GM19238 (cell line): ENCODE data around the gene RPTOR.

Experiments used
- DNase-seq: peaks from one replicate; pipeline ENCODE4 v3.0.0; 2011; ENCODE audit warnings: low spot score; ENCODE audit not compliant: insufficient read length

The RPTOR gene

DNA sequence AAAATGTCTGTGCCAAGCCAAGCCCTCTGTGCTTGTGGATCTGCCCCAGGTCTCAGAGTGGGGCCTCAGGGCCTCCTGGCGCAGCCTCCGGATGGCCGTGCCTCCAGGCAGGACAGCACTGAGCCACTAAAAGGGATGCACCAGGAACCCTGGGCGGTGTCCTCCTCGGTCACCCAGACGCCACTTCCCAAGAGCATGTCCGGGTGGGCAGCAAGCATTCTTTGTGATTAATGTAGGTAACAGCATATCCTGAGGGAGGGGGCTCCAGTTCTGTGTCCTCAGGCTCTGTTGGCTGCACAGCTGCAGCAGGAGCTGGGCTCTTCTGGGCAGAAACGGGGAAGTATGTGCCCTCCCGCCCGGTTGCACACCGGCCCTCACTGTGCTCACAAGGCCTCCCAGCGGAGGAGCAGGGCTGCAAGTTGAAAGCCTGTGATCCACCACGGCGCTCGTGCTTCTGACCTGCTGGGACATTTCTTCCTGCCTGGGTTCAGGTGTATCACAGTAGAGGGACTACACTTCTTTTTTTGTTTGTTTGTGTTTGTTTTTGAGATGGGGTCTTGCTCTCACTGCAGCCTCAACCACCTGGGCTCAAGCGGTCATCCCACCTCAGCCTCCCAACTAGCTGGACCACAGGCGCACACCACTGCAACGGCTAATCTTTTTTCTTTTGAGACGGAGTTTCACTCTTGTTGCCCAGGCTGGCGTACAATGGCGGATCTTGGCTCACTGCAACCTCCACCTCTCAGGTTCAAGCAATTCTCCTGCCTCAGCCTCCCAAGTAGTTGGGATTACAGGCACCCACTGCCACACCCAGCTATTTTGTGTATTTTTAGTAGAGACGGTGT is 409.1 kb downstream of the RPTOR start:
- DNase-seq: no peak

DNA sequence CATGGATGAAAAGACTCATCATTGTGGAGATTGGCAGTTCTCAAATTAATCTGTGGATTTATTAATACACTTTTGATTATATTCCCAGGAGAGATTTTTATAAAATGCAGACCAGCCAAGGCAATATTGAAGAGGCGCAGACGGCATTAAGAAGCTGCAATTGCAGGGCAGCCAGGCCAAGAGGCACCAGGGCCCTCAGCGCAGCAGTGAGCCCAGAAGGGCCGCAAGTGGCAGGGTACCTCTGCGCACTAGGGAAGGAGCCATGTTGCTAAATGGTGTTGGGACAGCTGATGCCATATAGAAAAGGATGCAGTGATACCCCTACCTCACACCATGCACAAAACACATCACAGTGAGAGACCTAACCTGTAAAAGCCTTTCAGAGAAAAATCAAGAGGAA is 410.4 kb downstream of the RPTOR start:
- DNase-seq: no peak

DNA sequence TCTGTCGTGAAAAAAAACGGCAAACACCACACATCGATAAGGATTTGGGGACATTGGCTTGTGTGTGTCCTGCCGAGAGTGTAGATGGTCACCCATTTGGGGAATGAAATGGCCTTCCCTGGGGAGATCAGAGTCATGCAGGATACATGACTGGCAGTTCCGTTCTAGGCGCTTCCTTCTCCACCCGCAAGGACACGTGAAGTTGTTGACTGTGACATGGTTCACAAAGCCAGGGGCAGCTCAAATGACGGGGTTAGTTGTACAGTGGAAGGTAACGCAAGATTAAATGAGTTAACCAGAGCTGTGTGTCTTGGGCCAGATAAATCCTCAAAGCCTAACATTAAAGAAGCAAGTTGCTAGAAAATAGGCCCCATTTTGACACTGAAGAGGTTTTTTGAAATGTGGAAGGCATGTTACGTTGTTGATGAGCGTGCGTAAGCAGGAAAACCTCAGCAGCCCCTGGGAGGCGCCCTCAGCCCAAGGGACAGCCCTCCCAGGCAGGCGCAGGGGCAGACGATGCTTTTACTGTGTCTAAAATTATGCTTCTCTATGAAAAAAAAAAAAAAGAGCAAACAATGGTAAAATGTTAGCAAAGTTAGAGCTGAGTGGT is 411.1 kb downstream of the RPTOR start:
- no peak for DNase-seq

DNA sequence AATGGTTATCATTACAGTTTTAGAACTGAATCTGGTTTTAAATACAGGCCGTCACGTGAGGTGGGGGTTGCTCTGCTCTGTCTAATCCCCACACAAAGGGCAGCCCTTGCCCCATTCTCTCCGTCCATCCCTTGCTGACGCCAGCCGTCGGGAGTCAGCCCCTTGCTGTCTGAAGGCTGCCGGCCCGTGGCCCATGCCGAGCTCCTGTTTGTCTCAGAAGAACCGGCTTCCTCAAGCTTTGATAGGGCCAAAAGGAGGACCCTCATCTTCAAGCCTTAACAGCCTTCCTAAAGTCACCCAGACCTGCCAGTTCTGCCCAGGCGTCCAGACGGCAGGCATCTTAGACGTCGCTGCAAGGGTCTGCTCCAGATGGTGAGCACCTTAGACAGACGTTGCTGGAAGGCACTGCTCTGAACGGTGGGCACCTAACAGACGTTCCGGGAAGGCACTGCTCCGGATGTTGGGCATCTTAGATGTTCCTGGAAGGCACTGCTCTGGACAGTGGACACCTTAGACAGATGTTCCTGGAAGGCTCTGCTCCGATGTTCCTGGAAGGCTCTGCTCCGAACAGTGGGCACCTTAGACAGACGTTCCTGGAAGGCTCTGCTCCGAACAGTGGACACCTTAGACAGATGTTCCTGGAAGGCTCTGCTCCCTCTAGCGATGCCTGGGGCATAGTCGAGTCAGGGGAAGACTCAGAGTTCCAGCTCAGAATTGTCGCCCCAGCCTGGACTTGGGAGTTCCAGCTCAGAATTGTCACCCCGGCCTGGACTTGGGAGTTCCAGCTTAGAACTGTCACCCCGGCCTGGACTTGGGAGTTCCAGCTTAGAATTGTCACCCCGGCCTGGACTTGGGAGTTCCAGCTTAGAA is 411.9 kb downstream of the RPTOR start:
- DNase-seq: no peak

DNA sequence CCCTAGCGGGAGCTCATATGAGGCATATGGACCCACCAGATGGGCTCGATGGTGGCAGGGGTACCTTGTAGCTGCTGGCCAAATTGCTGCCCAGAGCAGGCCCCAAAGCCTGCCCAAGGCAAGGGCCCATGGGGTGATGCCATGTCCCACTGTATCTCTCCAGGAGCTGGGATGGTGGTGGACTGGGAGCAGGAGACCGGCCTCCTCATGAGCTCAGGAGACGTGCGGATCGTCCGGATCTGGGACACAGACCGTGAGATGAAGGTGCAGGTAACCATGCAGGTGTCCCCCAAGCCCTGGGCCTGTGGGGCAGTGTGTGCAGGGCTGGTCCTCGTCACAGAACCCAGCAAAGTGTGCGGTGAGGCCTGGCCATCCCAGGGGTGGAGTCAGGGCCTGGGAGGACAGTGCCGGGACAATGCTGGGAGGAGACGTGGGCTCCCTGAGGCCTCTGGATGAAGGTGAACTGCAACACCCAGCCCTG is 412.9 kb downstream of the RPTOR start:
- no peak for DNase-seq

DNA sequence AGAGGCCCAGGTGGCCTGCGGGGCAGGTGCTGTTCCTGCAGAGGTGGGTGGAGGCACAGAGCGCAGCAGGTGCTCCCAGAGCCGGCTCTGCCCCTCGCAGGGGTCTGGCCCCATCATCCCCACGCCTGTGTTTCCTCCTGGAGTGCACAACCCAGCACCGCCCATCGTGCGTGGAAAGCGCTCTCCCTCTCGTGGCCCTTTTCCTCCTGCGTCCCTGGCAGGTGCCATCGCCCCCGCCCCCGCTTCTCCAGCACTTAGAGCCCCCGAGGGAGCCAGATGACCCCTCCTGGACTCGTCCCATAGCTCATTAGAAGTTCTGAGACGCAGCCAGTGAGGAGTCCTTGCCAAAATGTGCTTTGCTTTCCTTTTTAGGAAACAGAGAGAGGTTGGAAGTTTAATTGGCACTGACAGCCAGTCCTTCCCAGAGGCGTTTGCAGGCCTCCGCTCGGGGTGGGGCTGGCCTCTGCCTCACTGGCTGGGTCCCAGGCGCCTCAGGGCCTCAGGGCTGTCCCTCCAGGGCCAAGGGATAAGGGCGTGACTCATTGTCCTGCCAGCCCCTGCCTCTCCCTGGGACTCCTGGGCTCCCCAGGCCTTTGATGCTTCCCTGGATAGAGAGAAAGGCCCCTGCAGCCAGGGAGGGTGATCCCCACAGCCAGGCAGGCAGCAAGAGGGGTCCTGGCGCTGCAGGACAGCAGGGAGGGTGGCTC is 414.8 kb downstream of the RPTOR start:
- DNase-seq: no peak

DNA sequence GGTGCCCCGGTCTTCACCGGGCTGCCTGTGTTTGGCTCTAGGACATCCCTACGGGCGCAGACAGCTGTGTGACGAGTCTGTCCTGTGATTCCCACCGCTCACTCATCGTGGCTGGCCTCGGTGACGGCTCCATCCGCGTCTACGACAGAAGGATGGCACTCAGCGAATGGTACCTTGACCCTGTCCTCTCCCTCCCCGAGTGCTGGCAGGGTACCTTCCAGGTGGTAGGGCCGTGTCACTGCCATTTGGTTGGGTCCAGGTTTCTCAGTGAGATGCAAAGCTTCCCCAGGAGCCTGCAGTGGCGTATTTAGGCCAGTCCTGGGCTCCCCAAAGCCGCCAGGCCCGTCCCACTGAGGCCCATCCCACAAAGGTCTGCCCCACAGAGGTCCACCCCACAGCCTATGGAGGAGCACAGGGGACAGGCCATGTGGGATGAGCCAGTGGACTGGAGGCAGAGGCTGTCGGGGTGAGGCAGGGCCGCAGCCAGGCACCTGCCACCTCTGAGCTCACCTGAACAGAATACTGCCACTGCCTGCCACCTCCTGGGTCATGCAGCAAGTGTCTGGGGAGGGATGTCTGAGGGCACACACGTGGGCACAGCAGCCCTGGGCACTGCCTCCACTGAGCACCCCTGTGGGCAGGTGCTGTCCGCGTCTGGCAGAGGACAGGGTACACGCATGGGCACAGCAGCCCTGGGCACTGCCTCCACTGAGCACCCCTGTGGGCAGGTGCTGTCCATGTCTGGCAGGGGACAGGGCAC is 415.6 kb downstream of the RPTOR start:
- DNase-seq: no peak

DNA sequence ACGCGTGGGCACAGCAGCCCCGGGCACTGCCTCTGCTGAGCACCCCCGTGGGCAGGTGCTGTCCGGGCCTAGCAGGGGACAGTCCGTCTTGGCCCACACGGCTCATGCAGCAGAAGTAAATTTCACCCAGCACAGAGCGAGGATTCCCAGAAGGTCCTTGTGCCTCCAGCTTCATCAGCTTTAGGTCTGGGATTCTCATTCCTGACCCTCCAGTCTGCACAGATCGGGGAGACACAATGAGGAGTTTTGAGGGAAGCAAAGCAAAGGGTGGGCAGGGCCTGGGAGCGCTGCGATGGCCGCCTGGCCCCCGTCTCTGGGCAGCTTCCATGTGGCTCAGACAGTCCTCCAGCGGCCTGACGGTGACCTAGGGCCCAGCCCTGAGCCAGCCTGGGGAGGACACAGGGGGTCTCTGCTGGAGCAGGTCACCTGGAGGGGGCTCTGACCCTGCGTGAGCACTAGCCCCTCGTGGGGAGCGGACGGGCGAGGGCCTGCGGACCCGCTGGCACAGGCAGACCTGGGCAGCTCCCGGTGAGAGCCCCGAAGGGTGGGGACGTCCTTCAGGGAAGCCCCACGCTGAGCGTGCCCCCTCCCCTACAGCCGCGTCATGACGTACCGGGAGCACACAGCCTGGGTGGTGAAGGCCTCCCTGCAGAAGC is 416.3 kb downstream of the RPTOR start:
- no peak for DNase-seq

DNA sequence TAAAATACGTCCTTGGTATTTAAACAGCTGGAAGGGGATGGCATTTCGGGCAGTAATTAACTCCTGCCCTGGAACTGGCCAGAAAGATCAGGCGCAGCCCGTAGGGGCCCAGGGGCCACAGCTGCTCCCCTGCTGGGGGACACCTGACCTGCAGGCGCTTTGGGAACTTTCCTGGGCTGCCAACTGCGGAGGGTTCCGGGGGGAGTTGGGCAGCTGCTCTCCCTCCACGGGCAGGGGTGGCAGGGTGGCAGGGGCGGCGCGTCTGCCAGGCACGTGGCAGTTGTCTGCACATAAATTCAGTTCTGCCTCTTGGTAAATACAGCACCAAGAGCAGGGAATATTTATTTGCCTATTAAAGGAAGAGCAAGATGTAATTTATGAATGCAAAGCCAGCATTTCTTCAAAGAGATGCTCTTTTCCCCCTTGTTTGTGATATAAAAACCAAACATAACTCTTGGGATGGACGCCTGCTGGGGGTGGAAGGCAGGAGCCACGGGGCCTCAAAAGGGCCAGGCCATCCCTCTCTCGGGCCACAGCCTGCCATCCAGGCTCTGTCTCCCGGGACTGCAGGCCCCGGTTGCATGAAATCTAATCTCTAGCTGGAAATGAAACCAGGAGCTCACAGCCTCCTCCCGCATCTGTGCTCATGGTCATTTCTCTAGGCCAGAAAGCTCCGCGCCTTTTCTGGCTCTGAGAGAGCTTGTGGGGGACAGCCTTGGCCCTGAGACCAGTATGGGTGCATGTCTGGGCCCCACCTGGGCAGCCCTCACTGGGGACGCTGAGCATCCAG is 417.1 kb downstream of the RPTOR start:
- no peak for DNase-seq

DNA sequence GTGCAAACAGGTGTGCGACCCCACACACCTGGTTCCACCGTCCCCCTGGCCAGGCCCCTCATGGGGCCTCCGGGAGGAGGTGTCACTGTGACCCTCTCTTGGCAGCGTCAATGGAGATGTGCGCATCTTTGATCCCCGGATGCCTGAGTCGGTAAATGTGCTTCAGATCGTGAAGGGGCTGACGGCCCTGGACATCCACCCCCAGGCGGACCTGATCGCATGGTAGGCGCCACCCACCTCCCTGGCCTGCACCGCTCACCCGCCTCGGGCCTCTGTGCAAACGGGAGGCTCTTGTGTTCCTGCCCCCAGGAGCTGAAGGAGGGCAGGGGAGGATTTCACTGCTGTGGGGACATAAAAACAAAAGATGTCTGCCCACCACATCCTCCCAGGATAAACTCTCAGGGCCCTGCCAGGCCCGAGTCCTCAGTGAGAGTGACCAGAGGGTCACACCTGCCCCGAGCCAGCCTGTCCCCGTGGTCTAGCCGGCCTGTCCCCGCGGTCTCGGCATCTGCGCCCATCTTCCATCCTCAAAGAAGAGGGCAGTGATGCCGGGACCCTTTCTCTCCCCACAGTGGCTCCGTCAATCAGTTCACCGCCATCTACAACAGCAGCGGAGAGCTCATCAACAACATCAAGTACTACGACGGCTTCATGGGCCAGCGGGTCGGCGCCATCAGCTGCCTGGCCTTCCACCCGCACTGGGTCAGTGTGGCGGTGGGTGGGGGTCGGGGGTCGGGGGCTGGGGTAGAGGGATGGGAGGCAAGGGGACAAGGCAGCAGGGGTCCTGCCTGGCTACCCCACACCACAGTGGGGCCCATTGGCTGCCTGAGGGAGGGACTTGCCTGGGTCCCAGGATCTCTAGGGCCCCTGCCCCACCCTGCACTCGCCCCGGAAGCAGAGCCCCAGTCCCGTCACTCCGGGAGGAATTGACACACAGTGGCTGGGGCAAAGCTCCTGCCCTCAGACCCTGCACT is 418.0 kb downstream of the RPTOR start:
- no peak for DNase-seq

DNA sequence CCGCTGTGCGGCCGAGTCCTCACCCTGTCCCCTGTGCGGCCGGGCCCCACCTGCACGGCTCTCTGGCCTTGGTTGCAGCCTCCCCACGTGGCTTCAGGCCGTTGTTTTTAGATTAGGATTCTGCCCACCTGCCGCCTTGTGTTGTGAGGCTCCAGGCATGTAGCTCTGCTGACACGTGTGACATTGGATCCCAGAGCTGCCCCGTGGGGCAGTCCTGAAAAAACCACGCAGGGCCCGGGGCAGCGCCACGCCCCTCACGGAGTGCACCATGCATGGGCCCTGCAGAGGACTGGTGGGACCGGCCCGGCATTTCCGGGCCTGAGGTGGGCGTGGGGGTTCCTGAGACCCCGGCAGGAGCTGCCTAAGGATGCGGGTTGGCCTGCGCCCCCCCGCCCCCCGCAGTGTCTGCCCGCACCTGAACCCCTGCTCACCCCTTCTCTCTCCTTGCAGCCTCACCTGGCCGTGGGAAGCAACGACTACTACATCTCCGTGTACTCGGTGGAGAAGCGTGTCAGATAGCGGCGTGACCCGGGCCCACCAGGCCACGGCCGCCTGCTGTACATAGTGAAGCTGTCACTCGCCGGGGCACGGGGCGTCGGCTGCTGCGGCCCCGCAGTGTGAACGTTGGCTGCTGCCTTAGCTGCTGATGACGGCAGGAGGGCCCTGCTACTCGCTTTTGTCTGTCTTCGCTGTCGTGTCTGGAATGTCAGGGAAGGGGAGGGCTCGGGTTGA is 419.3 kb downstream of the RPTOR start:
- no peak for DNase-seq

DNA sequence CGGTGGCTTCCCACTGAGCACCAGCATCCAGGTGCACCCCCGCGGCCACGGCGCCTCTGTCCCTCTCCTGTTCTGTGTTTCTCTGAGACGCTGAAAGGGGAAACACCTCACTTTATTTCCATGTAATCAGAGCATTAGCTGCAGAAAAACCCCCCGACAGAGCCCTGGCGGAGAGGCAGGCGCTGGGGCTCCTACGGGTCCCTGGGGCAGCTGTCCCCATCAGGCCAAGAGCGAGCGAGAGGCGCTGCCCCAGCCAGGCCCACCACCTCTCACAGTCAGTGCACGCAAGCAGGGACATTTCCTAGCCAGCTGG is 419.9 kb downstream of the RPTOR start:
- DNase-seq: no peak

DNA sequence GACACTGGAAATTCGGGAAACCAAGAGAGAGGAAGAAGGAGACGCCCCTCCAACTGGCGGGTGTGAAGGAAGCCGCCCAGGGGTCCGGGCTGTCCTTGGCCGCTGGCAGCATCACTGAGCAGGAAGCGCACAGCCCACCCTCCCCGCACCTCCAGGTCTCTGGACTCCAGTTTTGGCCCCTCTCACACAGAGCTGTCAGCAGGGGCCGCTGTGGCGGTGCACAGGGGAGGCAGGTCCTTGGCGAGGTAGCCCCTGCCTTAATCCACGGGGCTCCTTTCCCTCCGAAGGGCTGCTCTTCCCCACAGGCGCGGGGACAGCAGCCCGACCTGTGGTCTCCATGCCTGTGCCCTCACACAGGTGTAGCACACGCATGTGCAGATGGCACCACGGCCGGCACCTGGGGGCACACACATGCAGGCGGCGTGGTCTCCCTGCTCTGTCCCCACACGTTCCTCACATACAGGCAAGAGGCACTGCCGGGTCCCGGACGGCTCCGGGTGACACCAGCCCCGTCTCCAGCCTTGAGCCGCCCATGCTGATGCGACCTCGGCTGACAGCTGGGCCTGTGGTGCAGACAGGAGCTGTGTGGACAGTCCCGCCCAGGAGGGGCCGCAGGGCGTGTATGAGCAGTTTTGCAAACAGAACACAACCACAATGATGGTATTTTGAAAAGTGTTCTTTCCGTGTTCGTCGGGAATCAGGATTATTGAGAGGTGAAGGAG is 420.4 kb downstream of the RPTOR start:
- no peak for DNase-seq

DNA sequence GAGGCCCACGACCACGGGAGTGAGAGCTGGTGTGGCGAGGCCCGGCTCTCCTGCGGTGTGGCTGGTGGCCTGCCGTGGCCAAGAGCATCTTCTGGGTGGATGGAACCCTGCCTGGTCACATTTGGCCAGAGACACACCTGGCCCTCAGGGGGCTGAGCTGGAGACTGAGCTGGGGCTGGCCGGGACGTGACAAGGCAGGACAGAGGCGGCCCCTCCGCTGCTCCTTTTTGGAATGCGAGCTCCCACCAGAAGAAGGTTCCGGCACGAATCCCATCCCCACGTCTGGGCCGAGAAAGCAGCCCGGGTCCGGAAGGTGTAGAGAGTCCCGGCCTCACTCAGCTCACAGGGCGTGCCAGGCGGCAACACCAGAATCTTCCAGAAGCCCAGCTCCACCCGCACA is 421.0 kb downstream of the RPTOR start:
- DNase-seq: no peak

DNA sequence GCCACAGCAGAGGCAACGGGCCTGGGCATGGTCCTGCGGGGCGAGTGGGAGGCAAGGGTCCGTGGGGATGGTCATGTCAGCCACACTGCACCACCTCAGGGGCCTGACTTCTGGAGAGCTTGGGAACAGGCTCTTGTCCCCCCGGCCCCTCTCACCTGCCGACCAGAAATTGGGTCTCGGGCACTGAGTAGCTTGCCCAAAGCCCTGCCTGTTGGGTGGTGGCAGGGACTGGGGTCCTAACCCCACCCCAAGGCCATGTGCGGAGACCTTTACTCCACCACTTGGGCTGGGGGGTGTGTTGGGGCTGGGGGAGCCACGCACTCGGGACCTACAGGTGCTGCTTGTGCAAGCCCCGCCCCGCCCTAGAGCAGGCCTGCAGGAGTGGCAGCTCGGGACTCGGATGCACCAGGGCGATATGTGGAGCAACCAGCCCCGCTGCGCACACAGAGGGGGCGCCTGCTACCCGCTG is 422.8 kb downstream of the RPTOR start:
- DNase-seq: no peak

DNA sequence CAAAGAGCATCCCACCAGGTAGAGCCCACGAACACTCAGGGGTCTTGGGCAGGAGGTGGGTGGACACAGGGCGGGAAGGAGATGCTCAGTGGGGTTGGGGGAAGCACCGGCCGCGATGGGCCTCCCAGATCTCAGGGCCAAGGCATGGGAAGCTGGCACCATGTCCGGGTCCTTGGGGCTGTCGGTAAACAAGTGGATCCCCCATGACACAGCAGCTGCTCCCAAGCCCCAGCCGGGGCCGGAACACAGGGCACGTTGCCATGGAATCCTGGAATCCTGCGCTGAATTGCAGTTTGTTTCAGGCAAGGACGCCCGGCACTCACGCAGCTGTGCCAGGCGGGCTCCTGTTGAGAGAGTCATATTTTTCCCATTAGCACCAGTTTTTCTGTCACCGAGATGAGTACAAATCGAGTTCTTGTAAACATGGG is 424.0 kb downstream of the RPTOR start:
- no peak for DNase-seq
